IPS-15b (cell line): ENCODE data around the gene HSPB6.
A peak's percentile ranks its signal among the peaks of the same experiment; 100 is the strongest.
"Not testable (repeated sequence)": the region's sequence is repeated elsewhere in the genome, so short reads cannot be mapped to it uniquely, and the experiment has no call there.

ENCODE experiments used
- H3K27me3 ChIP-seq: one replicate; pipeline ENCODE4 v1.6.1; 2013; ENCODE audit warnings: low read length; ENCODE audit not compliant: control insufficient read depth, insufficient read depth
- H3K36me3 ChIP-seq: one replicate; pipeline ENCODE4 v1.6.1; 2013; ENCODE audit warnings: low read length; ENCODE audit not compliant: control insufficient read depth, insufficient read depth
- H3K4me1 ChIP-seq: one replicate; pipeline ENCODE4 v1.6.1; 2013; ENCODE audit warnings: mild to moderate bottlenecking, low read length; ENCODE audit not compliant: control insufficient read depth, insufficient read depth
- H3K4me3 ChIP-seq: one replicate; pipeline ENCODE4 v1.5.1; 2013; ENCODE audit warnings: low read depth, low read length
- H3K9ac ChIP-seq: one replicate; pipeline ENCODE4 v1.6.1; 2013; ENCODE audit warnings: low read depth, mild to moderate bottlenecking, low read length
- H3K9me3 ChIP-seq: one replicate; pipeline ENCODE4 v1.6.1; 2013; ENCODE audit warnings: mild to moderate bottlenecking, low read length; ENCODE audit not compliant: control insufficient read depth, insufficient read depth

The HSPB6 gene

DNA sequence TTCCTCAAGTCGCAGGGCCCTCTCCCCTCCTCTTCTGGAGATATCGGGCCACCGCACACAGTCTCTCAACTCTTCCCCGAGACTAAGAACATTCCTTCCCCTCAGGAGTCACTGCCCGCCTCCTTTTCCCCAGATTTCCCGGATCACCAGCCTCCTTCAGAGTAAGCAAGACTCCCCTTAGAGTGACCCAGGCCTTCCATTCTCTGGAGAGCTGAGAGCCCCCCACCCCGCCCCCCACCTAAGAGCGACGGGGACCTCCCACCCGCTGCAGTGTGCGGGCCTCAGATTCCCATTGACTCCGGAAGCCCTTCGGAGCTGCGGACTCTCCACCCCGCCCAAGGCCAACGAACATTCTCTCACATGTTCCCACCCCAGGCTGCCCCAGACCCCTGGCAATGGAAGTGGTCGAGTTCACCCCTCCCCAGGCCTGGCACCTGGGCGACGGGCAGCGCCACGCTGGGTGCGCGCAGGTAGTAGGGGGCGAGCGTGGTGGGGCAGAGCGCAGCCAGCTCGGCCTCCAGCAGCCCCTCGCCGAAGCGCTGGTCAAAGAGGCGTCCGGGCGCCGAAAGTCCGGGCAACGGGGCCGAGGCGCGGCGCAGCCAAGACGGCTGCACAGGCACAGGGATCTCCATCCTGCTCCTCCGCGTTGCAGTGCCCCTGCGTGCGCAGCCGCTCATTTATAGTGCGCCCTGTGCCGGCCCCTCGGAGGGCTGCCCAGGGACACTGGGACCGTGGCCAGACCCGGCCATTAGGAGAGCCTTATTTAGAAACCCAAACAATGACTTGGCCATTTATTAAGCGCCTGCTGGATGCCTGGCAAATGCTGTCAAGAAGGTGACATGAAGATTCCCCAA lies at the start of gene HSPB6:
Gene HSPB6 (minus strand): TSS at position 653 of the 854 bp plus-strand sequence. CDS start 21 bp downstream, at position 632.
- peaks cover 8% of the 10 kb centered on the region for H3K36me3 ChIP-seq
- peaks cover 2% of the 10 kb centered on the region for H3K4me1 ChIP-seq
- H3K27me3 ChIP-seq = peaks cover 13% of the 10 kb centered on the region
- H3K4me3 ChIP-seq = peak within 1 kb of the TSS; percentile 73
- H3K9ac ChIP-seq = peak within 1 kb of the TSS; percentile 37
- no peaks in the 10 kb centered on the region for H3K9me3 ChIP-seq

- no peaks in the 10 kb centered on the region for H3K9me3 ChIP-seq
- no peak overlapping the region for H3K9ac ChIP-seq
- H3K4me3 ChIP-seq = no peak overlapping the region
- no peaks in the 10 kb centered on the region for H3K27me3 ChIP-seq
- H3K4me1 ChIP-seq = no peaks in the 10 kb centered on the region
- H3K36me3 ChIP-seq = no peaks in the 10 kb centered on the region
Measured at GRCh38 chr19:35806597-35806996, 49.8 kb upstream of the HSPB6 start.

GRCh38 chr19:35805526-35806102 lies 48.8 kb upstream of the HSPB6 start:
- H3K9ac ChIP-seq = no peak overlapping the region
- H3K4me1 ChIP-seq = no peaks in the 10 kb centered on the region
- no peaks in the 10 kb centered on the region for H3K27me3 ChIP-seq
- H3K4me3 ChIP-seq = no peak overlapping the region
- H3K9me3 ChIP-seq = no peaks in the 10 kb centered on the region
- no peaks in the 10 kb centered on the region for H3K36me3 ChIP-seq

GRCh38 chr19:35801828-35802227 lies 45.0 kb upstream of the HSPB6 start:
- H3K36me3 ChIP-seq = no peaks in the 10 kb centered on the region
- no peak overlapping the region for H3K4me3 ChIP-seq
- no peak overlapping the region for H3K9ac ChIP-seq
- H3K27me3 ChIP-seq = peaks cover 11% of the 10 kb centered on the region
- no peaks in the 10 kb centered on the region for H3K9me3 ChIP-seq
- no peaks in the 10 kb centered on the region for H3K4me1 ChIP-seq

- Histone ChIP-seq H3K36me3 (no peaks in the 10 kb centered on the region), H3K4me3 (peak overlapping the region; percentile 36), H3K9ac (no peak overlapping the region), H3K9me3 (no peaks in the 10 kb centered on the region), H3K4me1 (no peaks in the 10 kb centered on the region), H3K27me3 (peaks cover 24% of the 10 kb centered on the region)
Measured at GRCh38 chr19:35797663-35798062, 40.8 kb upstream of the HSPB6 start.

- H3K36me3 ChIP-seq = no peaks in the 10 kb centered on the region
- H3K27me3 ChIP-seq = peaks cover 24% of the 10 kb centered on the region
- H3K4me1 ChIP-seq = no peaks in the 10 kb centered on the region
Measured at GRCh38 chr19:35796645-35797542, 40.1 kb upstream of the HSPB6 start.

DNA sequence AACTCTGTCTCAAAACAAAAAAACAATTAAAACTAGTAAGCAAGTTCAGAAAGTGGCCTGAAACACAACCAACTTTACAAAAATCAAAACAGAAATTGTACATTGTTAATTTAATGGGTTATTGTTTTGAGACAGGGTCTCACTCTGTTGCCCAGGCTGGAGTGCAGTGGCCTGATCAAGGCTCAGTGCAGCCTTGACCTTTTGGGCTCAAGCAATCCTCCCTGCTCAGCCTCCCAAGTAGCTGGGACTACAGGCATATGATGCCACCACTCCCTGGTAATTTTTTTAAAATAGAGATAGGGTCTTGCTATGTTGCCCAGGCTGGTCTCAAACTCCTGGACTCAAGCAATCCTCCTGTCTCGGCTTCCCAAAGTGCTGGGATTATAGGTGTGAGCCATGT lies 38.7 kb upstream of the HSPB6 start:
- H3K4me1 ChIP-seq, H3K9ac ChIP-seq, H3K9me3 ChIP-seq, H3K4me3 ChIP-seq, H3K36me3 ChIP-seq: not testable (repeated sequence)
- H3K27me3 ChIP-seq = peaks cover 24% of the 10 kb centered on the region

More at GRCh38 chr19:35796645-35797542, 40.1 kb upstream of the HSPB6 start:
- Histone ChIP-seq H3K9ac (no peak overlapping the region), H3K4me3 (peak overlapping the region; percentile 46), H3K9me3 (no peaks in the 10 kb centered on the region)

GRCh38 chr19:35793381-35794165 lies 36.7 kb upstream of the HSPB6 start:
- Histone ChIP-seq H3K9ac (no peak overlapping the region), H3K9me3 (no peaks in the 10 kb centered on the region), H3K27me3 (peaks cover 24% of the 10 kb centered on the region), H3K4me3 (no peak overlapping the region), H3K4me1 (no peaks in the 10 kb centered on the region), H3K36me3 (no peaks in the 10 kb centered on the region)

- Histone ChIP-seq H3K9ac (no peak overlapping the region), H3K4me1 (no peaks in the 10 kb centered on the region), H3K4me3 (no peak overlapping the region), H3K36me3 (no peaks in the 10 kb centered on the region), H3K9me3 (no peaks in the 10 kb centered on the region), H3K27me3 (peaks cover 22% of the 10 kb centered on the region)
Measured at GRCh38 chr19:35792888-35793287, 36.1 kb upstream of the HSPB6 start.

DNA sequence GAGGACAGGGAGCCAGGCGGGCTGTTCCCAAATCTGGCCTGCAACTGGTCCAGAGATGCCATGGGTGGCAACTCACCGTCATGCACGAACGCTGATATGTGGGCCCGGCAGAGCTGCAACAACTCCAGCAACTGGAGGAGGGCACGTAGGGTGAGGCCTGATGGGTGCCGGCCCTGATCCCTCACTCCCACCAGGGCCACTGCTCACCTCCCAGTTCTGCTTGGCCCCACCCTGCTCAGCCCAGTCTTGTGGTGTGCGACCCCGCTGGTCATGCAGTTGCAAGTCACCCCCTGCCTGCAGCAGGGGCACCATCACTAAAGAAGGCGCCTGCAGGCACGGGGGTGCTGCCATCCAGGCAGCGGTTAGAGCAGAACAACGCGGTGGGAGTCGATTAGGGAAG lies 35.5 kb upstream of the HSPB6 start:
- H3K9ac ChIP-seq = no peak overlapping the region
- no peaks in the 10 kb centered on the region for H3K9me3 ChIP-seq
- peaks cover 18% of the 10 kb centered on the region for H3K27me3 ChIP-seq
- no peaks in the 10 kb centered on the region for H3K4me1 ChIP-seq
- H3K4me3 ChIP-seq = no peak overlapping the region
- H3K36me3 ChIP-seq = no peaks in the 10 kb centered on the region

- Histone ChIP-seq H3K9me3 (no peaks in the 10 kb centered on the region), H3K4me1 (no peaks in the 10 kb centered on the region), H3K36me3 (no peaks in the 10 kb centered on the region), H3K9ac (no peak overlapping the region), H3K4me3 (no peak overlapping the region), H3K27me3 (peaks cover 13% of the 10 kb centered on the region)
Measured at GRCh38 chr19:35791814-35792279, 35.0 kb upstream of the HSPB6 start.
